ENCODE results near the gene GBGT1. TPM values are rescaled to one million over a fixed set of nuclear protein-coding genes. Genes with fewer than 3 reads are reported as not detected.
"Not testable (repeated sequence)": the region's sequence is repeated elsewhere in the genome, so short reads cannot be mapped to it uniquely, and the experiment has no call there.

Gene GBGT1
- total RNA-seq (2012; rRNA removed) = under 0.01 and 1.3 TPM in 2 replicates

- Histone ChIP-seq H3K27me3 (ENCODE audit: control insufficient read depth, insufficient read depth, low read length) (peaks cover 29% of the 10 kb centered on the region), H3K9me3 (replicated peaks; ENCODE audit: low read length) (no peaks in the 10 kb centered on the region), H3K4me3 (ENCODE audit: low read length) (peak within 1 kb of the TSS; percentile 65), H3K4me2 (ENCODE audit: low read length) (peak within 1 kb of the TSS; percentile 77), H3K36me3 (ENCODE audit: insufficient read depth, low read length) (no peaks in the 10 kb centered on the region), H3K9ac (ENCODE audit: low read depth, low read length) (peak within 1 kb of the TSS; percentile 47), H3K4me1 (ENCODE audit: control insufficient read depth, insufficient read depth, low read length) (peaks cover 10% of the 10 kb centered on the region)
These were observed at the start of gene GBGT1 for GRCh38 chr9:133163504-133164172. GBGT1 (minus strand) TSS chr9:133163914; CDS start chr9:133162412, 1,502 bp downstream.

- peaks cover 27% of the 10 kb centered on the region for H3K27me3 ChIP-seq (ENCODE audit: control insufficient read depth, insufficient read depth, low read length)
- H3K36me3 ChIP-seq (ENCODE audit: insufficient read depth, low read length) = no peaks in the 10 kb centered on the region
- H3K9me3 ChIP-seq (replicated peaks; ENCODE audit: low read length) = no peaks in the 10 kb centered on the region
- no peak overlapping the region for H3K4me3 ChIP-seq (ENCODE audit: low read length)
- H3K4me2 ChIP-seq (ENCODE audit: low read length) = no peak overlapping the region
- no peak overlapping the region for H3K9ac ChIP-seq (ENCODE audit: low read depth, low read length)
- H3K4me1 ChIP-seq (ENCODE audit: control insufficient read depth, insufficient read depth, low read length) = no peaks in the 10 kb centered on the region
These were observed 46.9 kb upstream of the GBGT1 start for GRCh38 chr9:133210609-133211008.

- H3K4me3 ChIP-seq (ENCODE audit: low read length) = no peak overlapping the region
- H3K36me3 ChIP-seq (ENCODE audit: insufficient read depth, low read length) = no peaks in the 10 kb centered on the region
- H3K9ac ChIP-seq (ENCODE audit: low read depth, low read length) = no peak overlapping the region
- H3K4me2 ChIP-seq (ENCODE audit: low read length) = no peak overlapping the region
- no peaks in the 10 kb centered on the region for H3K9me3 ChIP-seq (replicated peaks; ENCODE audit: low read length)
- peaks cover 25% of the 10 kb centered on the region for H3K27me3 ChIP-seq (ENCODE audit: control insufficient read depth, insufficient read depth, low read length)
- no peaks in the 10 kb centered on the region for H3K4me1 ChIP-seq (ENCODE audit: control insufficient read depth, insufficient read depth, low read length)
These were observed 46.5 kb upstream of the GBGT1 start for GRCh38 chr9:133210202-133210532.

GRCh38 chr9:133209327-133210201 is 45.9 kb upstream of the GBGT1 start:
- not testable (repeated sequence) for H3K9ac ChIP-seq (ENCODE audit: low read depth, low read length); H3K36me3 ChIP-seq (ENCODE audit: insufficient read depth, low read length); H3K4me1 ChIP-seq (ENCODE audit: control insufficient read depth, insufficient read depth, low read length); H3K4me3 ChIP-seq (ENCODE audit: low read length); H3K4me2 ChIP-seq (ENCODE audit: low read length); H3K9me3 ChIP-seq (replicated peaks; ENCODE audit: low read length)
- H3K27me3 ChIP-seq (ENCODE audit: control insufficient read depth, insufficient read depth, low read length) = peaks cover 25% of the 10 kb centered on the region

- H3K4me1 ChIP-seq (ENCODE audit: control insufficient read depth, insufficient read depth, low read length); H3K36me3 ChIP-seq (ENCODE audit: insufficient read depth, low read length); H3K9ac ChIP-seq (ENCODE audit: low read depth, low read length); H3K9me3 ChIP-seq (replicated peaks; ENCODE audit: low read length); H3K4me3 ChIP-seq (ENCODE audit: low read length); H3K4me2 ChIP-seq (ENCODE audit: low read length): not testable (repeated sequence)
- H3K27me3 ChIP-seq (ENCODE audit: control insufficient read depth, insufficient read depth, low read length) = peaks cover 25% of the 10 kb centered on the region
These were observed 45.2 kb upstream of the GBGT1 start, which contains the start of gene OBP2B for GRCh38 chr9:133208880-133209300. OBP2B (minus strand) TSS chr9:133209250; CDS start chr9:133209199, 51 bp downstream.

GRCh38 chr9:133208171-133208879 is 44.6 kb upstream of the GBGT1 start:
- not testable (repeated sequence) for H3K4me1 ChIP-seq (ENCODE audit: control insufficient read depth, insufficient read depth, low read length)

GRCh38 chr9:133207540-133208170 is 43.9 kb upstream of the GBGT1 start:
- H3K9ac ChIP-seq (ENCODE audit: low read depth, low read length) = no peak overlapping the region
- H3K36me3 ChIP-seq (ENCODE audit: insufficient read depth, low read length) = no peaks in the 10 kb centered on the region
- H3K4me1 ChIP-seq (ENCODE audit: control insufficient read depth, insufficient read depth, low read length) = no peaks in the 10 kb centered on the region
- peaks cover 30% of the 10 kb centered on the region for H3K27me3 ChIP-seq (ENCODE audit: control insufficient read depth, insufficient read depth, low read length)
- no peak overlapping the region for H3K4me2 ChIP-seq (ENCODE audit: low read length)
- no peaks in the 10 kb centered on the region for H3K9me3 ChIP-seq (replicated peaks; ENCODE audit: low read length)
- H3K4me3 ChIP-seq (ENCODE audit: low read length) = no peak overlapping the region

More at GRCh38 chr9:133208171-133208879, 44.6 kb upstream of the GBGT1 start:
- not testable (repeated sequence) for H3K9me3 ChIP-seq (replicated peaks; ENCODE audit: low read length); H3K4me3 ChIP-seq (ENCODE audit: low read length); H3K9ac ChIP-seq (ENCODE audit: low read depth, low read length); H3K36me3 ChIP-seq (ENCODE audit: insufficient read depth, low read length); H3K4me2 ChIP-seq (ENCODE audit: low read length)
- H3K27me3 ChIP-seq (ENCODE audit: control insufficient read depth, insufficient read depth, low read length) = peaks cover 25% of the 10 kb centered on the region

- no peaks in the 10 kb centered on the region for H3K36me3 ChIP-seq (ENCODE audit: insufficient read depth, low read length)
- H3K9ac ChIP-seq (ENCODE audit: low read depth, low read length) = no peak overlapping the region
- H3K4me2 ChIP-seq (ENCODE audit: low read length) = no peak overlapping the region
- H3K4me1 ChIP-seq (ENCODE audit: control insufficient read depth, insufficient read depth, low read length) = no peaks in the 10 kb centered on the region
- H3K9me3 ChIP-seq (replicated peaks; ENCODE audit: low read length) = no peaks in the 10 kb centered on the region
- peaks cover 35% of the 10 kb centered on the region for H3K27me3 ChIP-seq (ENCODE audit: control insufficient read depth, insufficient read depth, low read length)
- H3K4me3 ChIP-seq (ENCODE audit: low read length) = no peak overlapping the region
These were observed 43.4 kb upstream of the GBGT1 start for GRCh38 chr9:133207021-133207531.

- no peaks in the 10 kb centered on the region for H3K36me3 ChIP-seq (ENCODE audit: insufficient read depth, low read length)
- H3K9ac ChIP-seq (ENCODE audit: low read depth, low read length) = no peak overlapping the region
- H3K4me3 ChIP-seq (ENCODE audit: low read length) = no peak overlapping the region
- H3K27me3 ChIP-seq (ENCODE audit: control insufficient read depth, insufficient read depth, low read length) = peaks cover 40% of the 10 kb centered on the region
- H3K4me2 ChIP-seq (ENCODE audit: low read length) = no peak overlapping the region
- no peaks in the 10 kb centered on the region for H3K4me1 ChIP-seq (ENCODE audit: control insufficient read depth, insufficient read depth, low read length)
- H3K9me3 ChIP-seq (replicated peaks; ENCODE audit: low read length) = no peaks in the 10 kb centered on the region
These were observed 42.5 kb upstream of the GBGT1 start for GRCh38 chr9:133205996-133206931.

GRCh38 chr9:133205481-133205887 is 41.8 kb upstream of the GBGT1 start:
- H3K4me3 ChIP-seq (ENCODE audit: low read length); H3K4me2 ChIP-seq (ENCODE audit: low read length); H3K4me1 ChIP-seq (ENCODE audit: control insufficient read depth, insufficient read depth, low read length); H3K9me3 ChIP-seq (replicated peaks; ENCODE audit: low read length); H3K36me3 ChIP-seq (ENCODE audit: insufficient read depth, low read length); H3K9ac ChIP-seq (ENCODE audit: low read depth, low read length): not testable (repeated sequence)
- peaks cover 36% of the 10 kb centered on the region for H3K27me3 ChIP-seq (ENCODE audit: control insufficient read depth, insufficient read depth, low read length)
